Activated naive CD4-positive, alpha-beta T cell (primary cell): ENCODE measurements around the gene PALD1.
"Not testable (repeated sequence)": the region's sequence is repeated elsewhere in the genome, so short reads cannot be mapped to it uniquely, and the experiment has no call there.

Source experiments
- DNase-seq, 4 experiments: peaks; one replicate each; lab custom pipeline; 2025; lab: John Stamatoyannopoulos, UW

Gene PALD1

DNA sequence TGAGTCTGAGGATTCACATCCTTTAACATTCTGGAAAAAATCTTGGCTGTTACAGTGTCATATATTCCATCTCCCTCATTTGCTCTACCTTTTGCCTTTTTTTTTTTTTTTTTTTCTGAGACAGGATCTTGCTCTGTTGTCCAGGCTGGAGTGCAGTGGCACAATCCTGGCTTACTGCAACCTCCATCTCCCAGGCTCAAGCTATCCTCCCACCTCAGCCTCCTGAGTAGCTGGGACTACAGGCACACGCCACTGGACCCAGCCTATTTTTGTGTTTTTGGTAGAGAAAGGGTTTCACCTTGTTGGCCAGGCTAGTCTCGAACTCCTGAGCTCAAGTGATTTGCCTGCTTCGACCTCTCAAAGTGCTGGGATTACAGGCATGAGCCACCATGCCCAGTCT is 135.8 kb downstream of the PALD1 start:
- not testable (repeated sequence) for DNase-seq

DNA sequence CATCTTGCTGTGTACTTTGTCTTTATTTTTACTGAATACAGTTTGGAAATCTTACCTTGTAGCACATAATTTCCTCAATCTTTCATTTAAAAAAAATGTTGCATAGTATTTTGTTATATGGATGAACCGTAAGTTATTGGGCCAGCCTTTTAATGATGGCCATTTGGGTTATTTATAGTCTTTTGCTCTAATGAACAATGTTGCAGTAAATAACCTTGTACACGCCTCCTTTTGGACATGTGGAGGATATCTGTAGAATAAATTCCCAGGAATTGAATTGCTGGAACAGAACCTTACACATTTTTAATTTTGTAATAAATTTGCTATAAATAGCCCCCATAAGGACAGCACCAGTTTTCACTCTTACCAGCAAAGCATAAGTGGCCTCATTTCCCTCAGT is 136.6 kb downstream of the PALD1 start:
- DNase-seq, result no peak

DNA sequence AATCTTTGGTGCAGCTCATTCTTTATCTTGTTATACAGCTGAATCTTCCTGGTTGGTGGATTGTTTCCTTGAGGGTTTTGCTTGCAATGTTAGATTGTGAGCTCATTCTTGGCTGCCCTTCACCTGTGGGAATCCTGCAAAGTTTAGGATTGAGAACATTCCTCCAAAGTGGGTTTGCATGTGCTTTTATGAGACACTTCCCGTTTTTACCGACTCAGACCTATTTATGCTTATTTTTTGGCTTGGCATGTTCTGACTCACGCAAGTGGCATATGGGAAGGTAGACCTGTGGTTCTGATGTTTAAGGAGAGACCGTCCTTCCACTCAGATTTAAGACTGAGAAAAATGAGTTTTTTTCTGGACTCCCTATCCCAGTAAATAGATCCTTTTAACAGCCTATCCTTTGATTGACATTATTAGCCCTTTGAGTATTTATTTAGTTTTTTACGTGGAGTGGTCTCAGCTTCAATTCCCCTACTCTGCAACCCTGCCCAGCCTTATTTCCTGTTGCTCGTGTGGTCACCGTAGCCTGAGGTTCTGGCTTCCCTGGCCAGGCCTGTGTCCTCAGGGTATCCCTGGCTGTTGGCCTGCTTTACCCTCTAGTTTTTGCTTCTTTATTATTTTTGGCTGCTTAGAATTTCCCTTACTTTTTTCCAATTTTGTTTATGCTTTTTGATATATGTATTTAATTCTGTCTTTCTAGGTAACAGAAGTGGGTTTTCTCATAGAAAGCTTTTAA is 137.4 kb downstream of the PALD1 start:
- DNase-seq, result no peak

DNA sequence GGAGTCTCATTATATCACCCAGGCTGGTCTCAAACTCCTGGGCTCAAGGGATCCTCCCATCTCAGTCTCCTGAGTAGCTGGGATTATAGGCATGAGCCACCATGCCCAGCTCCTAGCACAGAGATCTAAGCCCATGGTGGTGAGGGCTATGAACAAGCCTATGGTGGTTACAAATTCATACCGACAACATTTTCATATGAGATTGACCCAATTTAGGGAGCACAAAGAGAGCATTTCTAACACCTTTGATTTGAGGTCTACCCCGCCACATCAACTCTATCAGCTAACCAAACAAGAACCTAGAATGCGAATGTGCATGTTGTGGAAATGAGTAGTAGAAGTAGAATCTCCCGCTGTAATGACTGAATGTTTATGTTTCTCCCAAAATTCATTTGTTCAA is 138.2 kb downstream of the PALD1 start:
- DNase-seq, result no peak
